Measurements from ENCODE around the gene XCL2. TPM values are rescaled to one million over a fixed set of nuclear protein-coding genes. Genes with fewer than 3 reads are reported as not detected.

Gene XCL2
- total and polyA plus RNA-seq, 2 of the 4 experiments (the other 2 are of a cell fraction): not detected

DNA sequence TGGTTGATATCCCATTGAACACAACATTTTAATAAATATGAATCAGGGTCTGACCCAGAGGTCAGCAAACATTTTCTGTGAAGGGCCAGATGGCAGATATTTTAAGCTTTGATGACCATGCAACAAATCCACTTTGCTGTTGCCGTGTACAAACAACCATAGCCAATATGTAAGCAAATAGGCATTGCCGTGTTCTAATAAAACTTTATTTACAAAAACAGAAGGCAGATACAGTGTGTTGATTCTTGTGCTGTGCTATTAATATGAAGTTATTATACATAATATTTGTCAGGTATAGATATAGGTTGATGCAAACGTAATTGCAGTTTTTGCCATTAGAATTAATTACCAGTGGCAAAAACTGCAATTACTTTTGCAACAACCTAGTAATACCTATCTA, 23.8 kb upstream of the XCL2 start:
- H4K20me1 ChIP-seq (ENCODE audit: insufficient read depth, low read length): no peaks in the 10 kb centered on the region
- H2AK5ac ChIP-seq (ENCODE audit: low read depth, low read length): no peak overlapping the region
- POLR2A ChIA-PET (ENCODE audit: unreplicated experiment): no interaction called here
- no peak overlapping the region for H3K23ac ChIP-seq (ENCODE audit: low read depth, low read length)
- H2BK120ac ChIP-seq (ENCODE audit: low read depth, low read length): no peak overlapping the region
- H3K14ac ChIP-seq (replicated peaks; ENCODE audit: low read depth, low read length): no peak overlapping the region
- H2BK15ac ChIP-seq (ENCODE audit: low read depth, low read length): no peak overlapping the region
- H2BK5ac ChIP-seq (ENCODE audit: low read depth, low read length, poor library complexity, severe bottlenecking): no peak overlapping the region
- H4K91ac ChIP-seq (ENCODE audit: insufficient read depth, low read depth, low read length): no peak overlapping the region
- no peak overlapping the region for H2AK9ac ChIP-seq (replicated peaks; ENCODE audit: low read depth, low read length, poor library complexity)
- no peak overlapping the region for H3K4ac ChIP-seq (ENCODE audit: low read depth, low read length)
- H2BK20ac ChIP-seq (ENCODE audit: low read depth, low read length): no peak overlapping the region
- H3K4me2 ChIP-seq (ENCODE audit: low read depth, low read length): no peak overlapping the region
- CTCF ChIA-PET: no interaction called here
- no peaks in the 10 kb centered on the region for H3K9me3 ChIP-seq (ENCODE audit: control insufficient read depth, insufficient read depth, low read length)
- dilution Hi-C loops (cut with HindIII; ENCODE audit: low sequenced_read_pairs, unreplicated experiment) (no loop called here), intact Hi-C loops (cut with micrococcal nuclease) (no loop called here), in situ Hi-C loops (cut with MboI; ENCODE audit: low sequenced_read_pairs) (no loop called here)
- no peak overlapping the region for H4K5ac ChIP-seq (ENCODE audit: low read depth, low read length)
- H3K79me1 ChIP-seq (ENCODE audit: low read depth in 1 of 2, low read length in 2 of 2): no peaks in the 10 kb centered on the region
- no peak overlapping the region for H3K27ac ChIP-seq (ENCODE audit: insufficient read depth, low read length)
- no peak overlapping the region for H4K8ac ChIP-seq (ENCODE audit: low read depth in 2 of 2, low read length in 2 of 2)
- no TSS peak for BruUV-seq (replicated peaks)
- no peak overlapping the region for H3K4me3 ChIP-seq (ENCODE audit: insufficient read depth, low read depth, low read length)
- TF ChIP-seq, protein P1, sequence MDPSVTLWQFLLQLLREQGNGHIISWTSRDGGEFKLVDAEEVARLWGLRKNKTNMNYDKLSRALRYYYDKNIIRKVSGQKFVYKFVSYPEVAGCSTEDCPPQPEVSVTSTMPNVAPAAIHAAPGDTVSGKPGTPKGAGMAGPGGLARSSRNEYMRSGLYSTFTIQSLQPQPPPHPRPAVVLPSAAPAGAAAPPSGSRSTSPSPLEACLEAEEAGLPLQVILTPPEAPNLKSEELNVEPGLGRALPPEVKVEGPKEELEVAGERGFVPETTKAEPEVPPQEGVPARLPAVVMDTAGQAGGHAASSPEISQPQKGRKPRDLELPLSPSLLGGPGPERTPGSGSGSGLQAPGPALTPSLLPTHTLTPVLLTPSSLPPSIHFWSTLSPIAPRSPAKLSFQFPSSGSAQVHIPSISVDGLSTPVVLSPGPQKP (IDR thresholded peaks at IDR 0.05; ENCODE audit: borderline replicate concordance, low read depth, low read length): no peak
- TF ChIP-seq RFX5 (IDR thresholded peaks at IDR 0.05; ENCODE audit: low read depth, low read length): no peak
- TF ChIP-seq FOS (IDR thresholded peaks at IDR 0.05; ENCODE audit: low read depth, low read length): no peak
- no peak for TF ChIP-seq MXI1 (IDR thresholded peaks at IDR 0.05; ENCODE audit: borderline replicate concordance, low read depth, low read length)
- no CpG with 5 or more reads among the region's 3 CpGs for WGBS, 2 experiments (ENCODE audit: extremely low coverage in 2 of 2, insufficient read length in 1 of 2)
- H3K36me3 ChIP-seq (ENCODE audit: control insufficient read depth, insufficient read depth, low read length): no peaks in the 10 kb centered on the region
- no peaks in the 10 kb centered on the region for H3K4me1 ChIP-seq (ENCODE audit: control insufficient read depth, insufficient read depth, low read length)
- H2AFZ ChIP-seq (replicated peaks; ENCODE audit: low read length, poor library complexity): no peak overlapping the region
- H3K9me1 ChIP-seq (ENCODE audit: insufficient read depth, low read length): no peaks in the 10 kb centered on the region
- H3K27me3 ChIP-seq (ENCODE audit: control insufficient read depth, insufficient read depth, low read length): peaks cover 3% of the 10 kb centered on the region; the same call in 1 of the 2 replicates
- H3K9ac ChIP-seq (ENCODE audit: low read depth, low read length): no peak overlapping the region
- no peak for DNase-seq
- no peak for ATAC-seq (ENCODE audit: low read depth)
- H3K56ac ChIP-seq (ENCODE audit: extremely low read depth, insufficient read depth, low read length): no peak overlapping the region
- no peak overlapping the region for H3K18ac ChIP-seq (ENCODE audit: low read depth, low read length)
